SH-SY5Y (cell line): ENCODE data around the gene OLFM1.

Experiments used
- GATA2 ChIP-seq: IDR thresholded peaks from 2 replicates; pipeline ENCODE4 v1.6.1; 2011; ENCODE audit warnings: mild to moderate bottlenecking, low read depth, low read length
- GATA3 ChIP-seq: IDR thresholded peaks from 2 replicates; pipeline ENCODE4 v1.6.1; 2011; ENCODE audit warnings: low read depth, mild to moderate bottlenecking, low read length, moderate library complexity

Gene OLFM1

GRCh38 chr9:135068776-135069415, 18.6 kb upstream of the OLFM1 start:
- TF ChIP-seq GATA2 (no peak), GATA3 (no peak)

GRCh38 chr9:135069558-135070197, 17.8 kb upstream of the OLFM1 start:
- no peak for TF ChIP-seq GATA2

DNA sequence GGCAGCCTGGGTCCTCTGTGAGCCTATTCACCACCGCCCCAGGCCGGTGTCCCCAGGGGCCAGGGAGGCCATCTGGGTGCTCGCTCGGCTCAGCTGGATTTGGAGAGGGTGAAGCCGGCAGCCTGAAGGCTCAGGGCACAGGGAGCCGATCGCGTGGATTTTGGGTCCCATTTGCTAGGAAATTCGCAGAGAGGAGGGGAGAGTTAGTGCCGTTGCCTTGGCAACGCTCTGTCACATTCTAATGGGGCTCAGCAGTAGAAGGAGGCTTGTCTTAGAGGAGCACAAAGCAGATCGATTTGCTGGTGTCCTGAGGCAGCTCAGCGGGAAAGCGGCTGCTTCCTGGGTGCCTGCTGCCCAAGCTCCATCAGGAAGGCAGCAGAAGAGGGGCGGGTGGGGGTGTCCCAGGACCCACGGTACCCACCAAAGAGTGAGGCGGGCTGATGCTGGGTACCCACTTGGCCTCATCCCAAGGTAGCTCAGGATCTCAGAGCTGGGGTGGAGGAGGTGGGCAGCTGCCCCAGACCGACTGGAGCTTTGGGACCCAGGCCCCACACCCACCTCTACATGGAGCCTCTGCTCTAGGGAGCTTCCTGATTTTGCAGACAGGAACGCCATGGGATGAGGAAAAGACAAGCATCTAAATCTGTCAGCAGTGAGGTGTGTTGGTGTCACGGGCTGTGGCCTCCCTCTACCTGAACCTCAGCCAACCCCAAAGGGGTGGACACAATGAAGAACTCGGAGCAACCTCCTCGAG, 17.1 kb upstream of the OLFM1 start:
- TF ChIP-seq GATA2 = no peak
- TF ChIP-seq GATA3 = no peak

DNA sequence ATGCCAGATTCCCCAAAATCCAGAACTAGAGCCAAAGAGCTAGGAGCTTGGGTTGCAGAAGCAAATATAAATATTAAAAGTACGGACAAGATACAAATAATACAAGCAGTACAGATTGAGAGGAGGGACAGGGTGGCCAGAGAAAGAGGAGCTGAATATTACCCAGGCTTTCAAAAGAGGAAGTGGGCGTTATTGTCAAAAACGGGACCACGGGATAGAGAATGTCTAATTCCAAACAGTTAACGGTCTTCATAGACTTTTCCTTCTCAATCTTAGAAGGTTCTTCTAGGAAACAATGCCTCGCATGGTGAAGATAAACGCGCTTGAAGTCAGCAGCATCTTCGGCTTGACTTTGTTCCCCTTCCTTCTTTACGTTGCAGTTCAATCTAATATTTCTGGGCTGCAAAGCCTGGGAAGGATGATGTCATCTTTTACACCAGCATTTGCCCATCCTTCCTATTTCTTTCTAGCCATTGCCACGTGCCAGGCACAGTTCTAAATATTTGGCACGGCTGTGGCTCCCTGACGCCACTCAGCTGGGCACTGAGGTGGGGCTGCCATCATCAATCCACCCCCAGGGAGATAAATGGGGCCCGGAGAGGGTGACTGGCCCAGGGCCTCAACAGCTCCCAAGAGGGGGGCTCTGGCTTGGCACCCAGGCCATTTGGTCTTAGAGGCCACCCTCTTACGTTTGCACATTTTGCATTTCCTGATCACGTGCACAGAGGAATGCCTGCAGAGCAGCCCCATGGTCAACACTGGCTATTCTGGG, 16.3 kb upstream of the OLFM1 start:
- no peak for TF ChIP-seq GATA2

- TF ChIP-seq GATA2 = no peak
- TF ChIP-seq GATA3 = no peak
These were observed 14.3 kb upstream of the OLFM1 start for GRCh38 chr9:135073081-135073740.

- TF ChIP-seq GATA3 (no peak), GATA2 (no peak)
These were observed 13.6 kb upstream of the OLFM1 start for GRCh38 chr9:135073741-135074305.

DNA sequence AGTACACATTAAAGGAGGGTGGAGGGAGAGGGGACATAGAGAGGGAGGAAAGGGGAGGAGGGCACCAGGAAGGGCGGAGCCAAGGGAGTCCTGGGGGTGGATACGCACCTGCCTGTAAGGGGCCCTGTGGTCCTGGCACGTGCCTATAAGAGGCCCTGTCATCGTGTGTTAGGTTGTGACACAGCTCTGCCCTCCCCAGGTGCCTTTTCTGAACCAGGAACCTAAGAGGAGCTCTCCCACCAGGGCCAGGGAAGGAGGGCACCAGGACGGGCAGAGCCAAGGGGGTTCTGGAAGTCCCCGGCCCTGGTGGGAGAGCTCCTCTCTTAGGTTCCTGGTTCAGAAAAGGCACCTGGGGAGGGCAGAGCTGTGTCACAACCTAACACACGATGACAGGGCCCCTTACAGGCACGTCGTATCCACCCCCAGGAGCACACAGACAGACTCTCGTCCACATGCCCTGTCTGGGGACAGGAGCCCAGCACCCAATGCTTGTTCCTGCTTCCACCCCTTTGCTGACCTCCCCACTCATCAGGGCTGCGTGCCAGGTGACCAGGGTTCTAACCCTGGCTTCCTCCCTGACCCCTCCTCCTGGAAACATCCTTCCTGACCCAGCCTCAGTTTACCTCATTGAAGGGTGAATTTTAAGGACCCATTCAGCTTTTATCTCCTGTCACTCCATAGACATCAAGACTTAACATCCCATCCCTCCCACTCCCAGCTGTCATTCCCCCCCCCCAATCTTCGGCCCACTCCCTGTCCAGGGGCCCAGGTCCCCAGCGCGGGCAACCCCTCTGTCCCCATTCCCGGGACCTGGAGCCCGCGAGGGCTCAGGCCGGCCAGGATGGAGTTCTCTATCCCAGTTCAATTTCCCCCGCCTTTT, 12.9 kb upstream of the OLFM1 start:
- TF ChIP-seq GATA2 (no peak), GATA3 (no peak)

GRCh38 chr9:135075234-135076142, 12.0 kb upstream of the OLFM1 start:
- TF ChIP-seq GATA3 (no peak), GATA2 (no peak)

DNA sequence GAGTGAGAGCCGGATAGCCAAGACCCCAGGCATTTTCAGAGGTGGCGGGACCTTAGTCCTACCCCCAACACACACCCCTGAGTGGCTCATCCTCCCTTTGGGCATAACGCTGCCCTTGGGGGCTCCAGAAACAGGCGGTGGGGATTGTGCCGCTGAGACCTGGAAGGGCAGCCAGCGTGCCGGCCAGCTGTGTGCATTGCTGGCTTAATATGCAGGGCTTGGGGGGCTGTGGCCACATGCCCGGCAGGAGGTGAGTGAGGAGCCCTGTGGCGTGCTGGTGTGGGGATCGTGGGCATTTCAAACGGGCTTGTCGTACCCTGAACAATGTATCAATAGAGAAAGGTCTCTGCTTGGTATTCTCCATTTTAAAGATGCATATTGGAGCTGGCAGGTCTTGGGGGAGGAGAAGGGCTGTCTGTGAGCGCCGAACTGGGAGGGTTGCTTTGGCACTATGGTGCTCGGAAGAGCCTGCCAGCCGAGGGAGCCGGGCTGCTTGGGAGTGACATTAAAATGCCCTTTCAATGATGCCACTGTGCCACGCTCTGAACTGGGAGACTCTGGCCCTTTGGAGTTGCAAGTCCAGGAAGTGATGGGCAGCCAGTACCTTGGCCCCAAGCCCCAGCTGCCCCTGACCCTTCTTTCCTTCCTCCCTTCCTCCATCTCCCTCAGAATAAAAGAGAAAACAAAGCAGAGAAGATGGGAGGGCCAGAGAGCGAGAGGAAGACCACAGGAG, 11.2 kb upstream of the OLFM1 start:
- no peak for TF ChIP-seq GATA2
- TF ChIP-seq GATA3 = no peak

- TF ChIP-seq GATA2 (no peak), GATA3 (no peak)
These were observed 10.5 kb upstream of the OLFM1 start for GRCh38 chr9:135076876-135077430.
